ENCODE results near the gene LRRN2. TPM values are rescaled to one million over a fixed set of nuclear protein-coding genes. Genes with fewer than 3 reads are reported as not detected.
"Not testable (repeated sequence)": the region's sequence is repeated elsewhere in the genome, so short reads cannot be mapped to it uniquely, and the experiment has no call there.

The LRRN2 gene
- total RNA-seq, 1 donor from 2014 or later = 9.4 TPM

DNA sequence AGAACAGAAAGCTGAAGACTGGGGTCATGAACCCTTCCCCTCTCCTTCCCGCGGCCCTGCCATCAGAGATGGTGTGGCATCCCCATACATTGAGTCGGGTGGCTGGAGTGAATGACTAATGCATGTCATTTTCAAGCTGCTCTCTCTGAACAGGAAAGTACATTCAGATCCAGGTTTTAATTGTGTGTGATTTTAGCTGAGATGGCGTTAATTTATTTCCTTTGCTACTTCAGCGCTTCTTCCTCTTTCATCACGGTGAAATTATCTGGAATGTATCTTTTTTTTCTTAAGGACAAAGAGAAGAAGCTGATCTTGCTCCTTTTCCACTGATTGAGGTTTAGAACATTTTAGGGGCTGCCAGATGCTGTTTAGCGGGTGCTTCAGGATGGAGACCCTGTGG lies 8.6 kb upstream of the LRRN2 start:
- Mint-ChIP-seq H3K4me3 (ENCODE audit: low read depth) (no peak overlapping the region), H3K27me3 (peaks cover 31% of the 10 kb centered on the region), H3K9me3 (ENCODE audit: low read depth) (no peaks in the 10 kb centered on the region), H3K27ac (no peak overlapping the region), H3K36me3 (ENCODE audit: insufficient read depth) (no peaks in the 10 kb centered on the region), H3K4me1 (ENCODE audit: low read depth) (no peaks in the 10 kb centered on the region)
- TF ChIP-seq, protein P1, sequence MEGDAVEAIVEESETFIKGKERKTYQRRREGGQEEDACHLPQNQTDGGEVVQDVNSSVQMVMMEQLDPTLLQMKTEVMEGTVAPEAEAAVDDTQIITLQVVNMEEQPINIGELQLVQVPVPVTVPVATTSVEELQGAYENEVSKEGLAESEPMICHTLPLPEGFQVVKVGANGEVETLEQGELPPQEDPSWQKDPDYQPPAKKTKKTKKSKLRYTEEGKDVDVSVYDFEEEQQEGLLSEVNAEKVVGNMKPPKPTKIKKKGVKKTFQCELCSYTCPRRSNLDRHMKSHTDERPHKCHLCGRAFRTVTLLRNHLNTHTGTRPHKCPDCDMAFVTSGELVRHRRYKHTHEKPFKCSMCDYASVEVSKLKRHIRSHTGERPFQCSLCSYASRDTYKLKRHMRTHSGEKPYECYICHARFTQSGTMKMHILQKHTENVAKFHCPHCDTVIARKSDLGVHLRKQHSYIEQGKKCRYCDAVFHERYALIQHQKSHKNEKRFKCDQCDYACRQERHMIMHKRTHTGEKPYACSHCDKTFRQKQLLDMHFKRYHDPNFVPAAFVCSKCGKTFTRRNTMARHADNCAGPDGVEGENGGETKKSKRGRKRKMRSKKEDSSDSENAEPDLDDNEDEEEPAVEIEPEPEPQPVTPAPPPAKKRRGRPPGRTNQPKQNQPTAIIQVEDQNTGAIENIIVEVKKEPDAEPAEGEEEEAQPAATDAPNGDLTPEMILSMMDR (IDR thresholded peaks at IDR 0.05; ENCODE audit: unreplicated experiment) = no peak
- DNase-seq (ENCODE audit: low spot score, unreplicated experiment) = no peak

- Mint-ChIP-seq H3K27me3 (peaks cover 40% of the 10 kb centered on the region), H3K9me3 (ENCODE audit: low read depth) (no peaks in the 10 kb centered on the region), H3K4me3 (ENCODE audit: low read depth) (no peak overlapping the region), H3K4me1 (ENCODE audit: low read depth) (no peaks in the 10 kb centered on the region), H3K36me3 (ENCODE audit: insufficient read depth) (no peaks in the 10 kb centered on the region), H3K27ac (no peak overlapping the region)
- no peak for DNase-seq (ENCODE audit: low spot score, unreplicated experiment)
- TF ChIP-seq, protein P1 (IDR thresholded peaks at IDR 0.05; ENCODE audit: unreplicated experiment) = no peak
These were observed 7.4 kb upstream of the LRRN2 start for GRCh38 chr1:204692841-204693356.

DNA sequence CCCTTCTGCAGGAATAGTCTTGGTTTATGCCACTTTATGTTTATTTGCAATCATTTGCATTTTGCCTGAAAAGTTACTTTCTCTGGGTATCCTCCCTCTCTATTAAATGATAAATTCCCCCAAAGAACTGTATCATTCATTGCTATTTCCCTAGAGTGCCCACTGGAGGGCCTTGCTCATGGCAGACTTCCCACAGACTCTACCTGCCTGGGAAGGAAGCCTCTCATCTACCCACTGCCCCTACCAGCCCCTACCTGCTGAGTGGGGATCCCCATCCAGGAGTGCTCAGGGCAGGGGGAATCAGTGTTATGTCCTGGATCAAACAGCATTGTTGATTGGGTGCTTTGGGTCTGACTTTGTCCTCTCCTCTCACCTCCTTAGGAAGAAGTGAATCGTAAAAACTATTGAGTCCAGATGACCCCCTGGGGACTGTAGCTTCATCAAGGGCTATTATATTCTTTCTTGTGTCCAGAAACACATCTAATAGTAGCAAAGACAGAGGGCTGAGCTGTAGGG lies 6.8 kb upstream of the LRRN2 start:
- no peaks in the 10 kb centered on the region for H3K36me3 Mint-ChIP-seq (ENCODE audit: insufficient read depth)
- peaks cover 45% of the 10 kb centered on the region for H3K27me3 Mint-ChIP-seq
- H3K27ac Mint-ChIP-seq = no peak overlapping the region
- DNase-seq (ENCODE audit: low spot score, unreplicated experiment) = no peak
- no peaks in the 10 kb centered on the region for H3K4me1 Mint-ChIP-seq (ENCODE audit: low read depth)
- no peaks in the 10 kb centered on the region for H3K9me3 Mint-ChIP-seq (ENCODE audit: low read depth)
- no peak overlapping the region for H3K4me3 Mint-ChIP-seq (ENCODE audit: low read depth)
- TF ChIP-seq, protein P1 (IDR thresholded peaks at IDR 0.05; ENCODE audit: unreplicated experiment) = peak; percentile 20

DNA sequence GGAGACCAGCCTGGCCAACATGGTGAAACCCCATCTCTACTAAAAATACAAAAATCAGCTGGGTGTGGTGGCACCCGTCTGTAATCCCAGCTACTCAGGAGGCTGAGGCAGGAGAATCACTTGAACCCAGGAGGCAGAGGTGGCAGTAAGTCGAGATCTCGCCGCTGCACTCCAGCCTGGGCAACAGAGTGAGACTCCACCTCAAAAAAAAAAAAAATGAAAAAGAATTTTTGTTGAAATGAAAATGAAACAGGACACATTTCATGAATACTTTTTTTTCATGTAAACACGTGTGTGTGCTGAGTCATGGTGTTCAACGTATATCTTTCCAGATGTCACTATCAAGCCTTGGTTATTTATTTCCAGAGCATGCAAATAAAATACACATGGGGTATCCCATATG lies 5.8 kb upstream of the LRRN2 start:
- DNase-seq (ENCODE audit: low spot score, unreplicated experiment); H3K36me3 Mint-ChIP-seq (ENCODE audit: insufficient read depth); H3K4me1 Mint-ChIP-seq (ENCODE audit: low read depth); H3K4me3 Mint-ChIP-seq (ENCODE audit: low read depth); H3K9me3 Mint-ChIP-seq (ENCODE audit: low read depth); H3K27ac Mint-ChIP-seq: not testable (repeated sequence)
- peaks cover 50% of the 10 kb centered on the region for H3K27me3 Mint-ChIP-seq

GRCh38 chr1:204688776-204689175 lies 3.2 kb upstream of the LRRN2 start:
- Mint-ChIP-seq H3K27me3 (peaks cover 51% of the 10 kb centered on the region), H3K27ac (no peak overlapping the region), H3K4me3 (ENCODE audit: low read depth) (no peak overlapping the region), H3K36me3 (ENCODE audit: insufficient read depth) (no peaks in the 10 kb centered on the region), H3K4me1 (ENCODE audit: low read depth) (peaks cover 6% of the 10 kb centered on the region), H3K9me3 (ENCODE audit: low read depth) (no peaks in the 10 kb centered on the region)
- no peak for DNase-seq (ENCODE audit: low spot score, unreplicated experiment)
- TF ChIP-seq, protein P1 (IDR thresholded peaks at IDR 0.05; ENCODE audit: unreplicated experiment) = no peak

DNA sequence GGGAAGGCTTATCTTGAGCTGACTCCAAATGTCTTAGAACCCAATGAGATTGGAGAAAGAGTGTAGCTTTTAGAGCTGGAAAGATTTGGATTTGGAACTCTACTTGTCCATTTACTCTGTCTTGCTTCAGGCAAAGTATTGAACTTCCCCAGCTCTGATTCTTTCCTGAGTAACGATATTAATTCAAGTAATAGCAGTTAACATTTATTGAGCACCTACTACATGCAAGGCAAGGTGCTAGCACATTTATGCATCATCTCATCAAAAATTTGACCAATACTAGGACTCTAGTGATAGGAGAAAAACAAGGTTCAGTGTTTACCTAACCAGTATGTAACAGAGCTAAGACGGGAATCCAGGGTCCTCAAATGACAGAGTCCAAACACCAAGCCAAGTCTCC lies 2.5 kb upstream of the LRRN2 start:
- no peak overlapping the region for H3K27ac Mint-ChIP-seq
- TF ChIP-seq, protein P1 (IDR thresholded peaks at IDR 0.05; ENCODE audit: unreplicated experiment) = no peak
- no peak overlapping the region for H3K4me3 Mint-ChIP-seq (ENCODE audit: low read depth)
- H3K27me3 Mint-ChIP-seq = peaks cover 51% of the 10 kb centered on the region
- no peak for DNase-seq (ENCODE audit: low spot score, unreplicated experiment)
- peaks cover 6% of the 10 kb centered on the region for H3K4me1 Mint-ChIP-seq (ENCODE audit: low read depth)
- no peaks in the 10 kb centered on the region for H3K36me3 Mint-ChIP-seq (ENCODE audit: insufficient read depth)
- H3K9me3 Mint-ChIP-seq (ENCODE audit: low read depth) = no peaks in the 10 kb centered on the region

All from progenitor cell of endocrine pancreas (in vitro differentiated cells).